GM21619 (cell line): ENCODE measurements around the gene PPP1R1C.

Source experiments
- ATAC-seq: cut with Tn5 transposase; IDR thresholded peaks from one replicate; pipeline ENCODE4 v1.9.1; 2021; ENCODE audit not compliant: unreplicated experiment

The PPP1R1C gene

DNA sequence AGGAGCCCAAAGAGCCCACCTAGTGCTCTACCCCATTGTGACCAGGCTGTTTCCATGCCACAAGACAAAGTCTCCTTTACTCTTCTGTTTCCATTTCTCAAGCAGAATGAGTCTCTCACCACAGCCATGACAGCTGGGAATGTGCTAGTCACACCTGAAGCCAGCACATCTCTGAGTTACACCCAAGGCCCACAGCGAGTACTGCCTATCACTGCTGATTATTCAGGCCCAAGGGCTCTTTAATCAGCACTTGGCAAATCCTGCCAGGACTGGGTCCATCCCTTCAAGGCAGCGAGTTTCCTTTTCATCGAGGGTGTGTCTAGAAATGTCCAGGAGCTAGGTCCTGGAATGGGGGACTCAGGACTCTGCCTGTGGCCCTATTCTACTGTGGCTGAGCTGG is 14.6 kb upstream of the PPP1R1C start:
- ATAC-seq, result no peak

DNA sequence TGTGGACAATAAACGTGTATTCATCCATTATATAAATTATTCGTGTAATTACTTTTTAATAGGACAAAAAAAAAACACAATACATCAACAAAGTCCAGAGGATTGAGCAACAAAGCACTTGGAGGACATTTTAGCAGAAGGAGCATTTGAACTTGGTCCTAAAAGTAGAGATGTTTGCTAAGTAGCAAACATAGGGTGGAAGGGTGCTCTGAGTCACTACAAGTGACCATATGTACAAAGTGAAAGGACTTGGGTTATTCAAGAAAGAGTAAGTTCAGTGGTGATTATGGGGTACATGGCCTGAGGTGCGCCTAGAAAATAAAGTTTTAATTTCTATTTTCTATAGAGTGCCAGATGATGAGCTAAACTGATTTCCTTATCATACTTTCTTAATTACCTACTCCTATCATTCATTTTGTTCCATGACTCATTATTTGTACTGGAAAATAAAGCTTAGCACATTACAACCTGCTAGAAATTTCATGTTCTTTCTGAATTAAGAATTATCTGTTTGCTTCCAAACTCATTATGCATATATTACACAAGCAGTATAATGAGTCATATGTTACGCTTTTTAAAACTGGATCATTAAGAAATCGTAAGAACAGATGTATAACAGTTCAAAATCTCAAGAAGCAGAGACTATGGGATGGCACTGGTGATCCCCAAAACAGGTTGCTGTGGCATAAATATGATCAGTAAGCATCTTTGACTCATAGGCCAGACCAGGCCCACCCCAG is 13.1 kb upstream of the PPP1R1C start:
- ATAC-seq, result no peak

DNA sequence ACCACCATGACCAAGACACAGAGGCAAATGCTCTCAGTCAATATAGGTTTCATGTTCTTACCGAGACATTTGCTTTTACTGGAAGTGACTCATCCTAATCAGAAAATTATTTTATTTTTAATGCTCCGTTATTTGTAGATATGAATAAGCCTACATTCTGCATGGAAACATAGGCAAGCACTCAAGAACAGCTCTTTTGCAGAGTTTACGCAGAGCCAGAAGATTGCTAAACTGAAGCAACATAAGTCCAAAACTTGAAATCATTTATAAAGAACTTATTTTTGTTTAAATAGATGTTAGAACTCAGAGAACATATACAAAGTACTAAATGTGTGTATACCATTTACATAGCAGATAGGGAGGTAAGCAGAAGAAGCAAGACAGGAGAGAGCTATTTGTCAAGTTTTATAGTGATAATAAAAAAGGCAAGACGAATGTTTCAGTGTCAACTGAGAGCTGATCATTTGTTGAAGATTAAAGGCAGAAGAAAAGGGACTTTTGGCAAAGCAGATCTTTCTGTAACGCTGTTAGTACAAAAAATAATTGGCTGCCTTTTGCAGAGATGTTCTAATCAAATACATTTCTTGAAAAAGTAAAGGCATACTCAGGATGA is 12.4 kb upstream of the PPP1R1C start:
- no peak for ATAC-seq

DNA sequence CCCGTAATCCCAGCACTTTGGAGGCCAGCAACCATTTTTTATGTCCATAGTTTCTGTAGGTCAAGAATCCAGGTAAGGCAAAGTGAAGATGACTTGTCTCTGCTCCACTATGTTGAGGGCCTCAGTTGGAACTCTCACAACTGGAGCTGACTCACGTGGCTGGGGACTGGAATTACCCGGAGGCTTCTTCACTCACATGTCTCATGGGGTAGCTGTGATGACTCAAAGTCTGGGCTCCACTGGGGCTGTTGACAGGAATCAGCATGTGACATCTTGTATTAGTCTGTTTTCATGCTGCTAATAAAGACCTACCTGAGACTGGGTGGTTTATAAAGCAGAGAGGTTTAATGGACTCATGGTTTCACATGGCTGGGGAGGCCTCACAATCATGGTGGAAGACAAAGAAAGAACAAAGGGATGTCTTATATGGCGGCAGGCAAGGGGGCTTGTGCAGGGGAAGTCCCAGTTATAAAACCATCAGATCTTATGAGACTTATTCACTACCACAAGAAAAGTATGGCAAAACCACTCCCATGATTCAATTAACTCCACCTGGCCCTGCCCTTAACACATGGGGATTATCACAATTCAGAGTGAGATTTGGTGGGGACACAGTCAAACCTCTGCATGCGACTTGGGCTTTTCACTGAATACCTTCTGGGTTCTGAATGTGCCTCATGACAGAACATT is 7.8 kb upstream of the PPP1R1C start:
- peak; percentile 58 for ATAC-seq

DNA sequence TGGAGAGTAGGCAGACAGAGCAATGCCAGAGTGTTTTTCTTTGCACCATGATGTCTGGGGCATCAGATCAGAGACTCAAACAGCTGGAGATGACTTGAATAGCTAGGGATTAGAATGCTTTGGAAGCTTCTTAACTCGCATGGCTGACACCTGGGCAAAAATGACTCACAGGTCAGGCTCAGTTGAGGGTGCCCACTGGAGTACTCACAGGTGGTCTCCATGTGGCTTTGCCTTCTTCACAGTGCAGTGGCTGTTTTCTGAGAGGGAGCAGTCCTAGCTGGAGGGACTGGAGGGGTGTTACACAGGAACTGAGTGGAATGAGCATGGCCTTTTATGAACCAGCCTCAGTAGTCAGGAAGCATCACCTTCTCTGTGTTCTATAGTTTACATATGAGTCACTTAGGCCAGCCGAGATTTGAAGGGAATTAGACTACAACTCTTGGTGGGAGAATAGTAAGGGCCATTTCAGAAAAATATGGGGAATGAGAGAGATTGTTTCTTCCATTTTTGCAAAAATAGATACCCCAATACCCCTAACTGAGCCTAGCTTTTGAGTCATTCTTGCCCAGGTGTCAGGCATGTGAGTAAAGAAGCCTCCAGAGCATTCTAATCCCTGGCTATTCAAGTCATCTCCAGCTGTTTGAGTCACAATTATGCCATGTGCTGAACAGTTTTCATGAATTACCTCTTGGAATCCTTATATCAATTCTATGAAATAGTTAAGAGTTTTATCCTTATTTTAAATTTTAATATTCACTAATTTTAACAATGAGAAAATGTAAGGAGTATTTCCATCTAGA is 7.1 kb upstream of the PPP1R1C start:
- ATAC-seq, result peak; percentile 20

DNA sequence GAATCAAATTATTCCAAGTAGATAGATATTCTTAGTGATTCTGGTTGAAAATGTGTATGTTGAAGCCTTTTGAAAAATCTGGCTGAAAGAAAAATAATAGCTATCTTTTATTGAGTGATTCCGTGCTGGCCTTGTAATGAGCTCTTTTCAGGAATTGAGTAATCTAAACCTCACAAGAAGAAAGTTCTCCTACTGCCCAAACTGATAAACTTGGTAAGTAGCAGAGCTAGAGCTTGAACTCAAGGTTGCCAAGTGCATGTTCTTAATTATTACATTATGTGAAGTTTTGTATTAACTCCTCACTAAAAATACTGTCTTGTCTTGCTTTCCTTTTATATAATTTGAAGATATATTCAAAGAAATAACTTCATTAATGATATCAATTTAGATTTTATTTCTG is 1.6 kb upstream of the PPP1R1C start:
- no peak for ATAC-seq

DNA sequence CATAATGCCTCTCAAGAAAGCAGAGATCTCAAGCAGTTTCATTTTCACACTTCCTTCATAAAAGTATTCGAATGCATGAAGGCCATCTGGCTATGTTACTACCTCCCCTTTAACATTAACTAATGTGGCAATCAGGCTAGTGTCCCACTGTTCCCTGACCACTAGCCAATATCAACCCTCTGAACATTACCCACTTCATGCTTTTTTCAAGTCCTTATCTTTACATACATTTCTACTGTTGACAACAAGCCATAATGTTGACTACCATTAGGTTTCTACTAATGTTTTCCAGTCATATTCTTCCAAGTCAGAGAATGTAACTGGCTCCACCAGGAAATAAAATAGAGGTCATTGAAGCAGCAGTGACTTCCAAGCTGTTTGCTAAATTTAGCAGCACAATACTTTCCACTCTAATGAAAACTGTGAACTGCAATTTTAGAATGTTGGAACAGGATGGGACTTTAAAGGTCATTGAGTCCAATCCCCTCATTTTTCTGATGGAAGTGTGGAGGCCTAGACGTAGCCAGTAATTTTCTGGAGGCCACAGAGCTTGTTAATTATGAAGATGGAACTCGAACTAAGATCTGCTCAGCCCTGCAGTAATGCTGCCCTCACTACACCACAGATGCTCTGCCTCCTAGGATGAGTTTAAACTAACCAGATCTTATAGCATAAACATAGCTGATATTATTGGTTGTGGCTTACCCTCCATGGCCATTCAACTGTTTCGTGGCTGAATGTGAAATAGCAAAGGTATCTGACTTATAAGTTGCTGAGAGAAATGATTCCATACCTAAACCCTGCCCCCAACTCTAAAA is 630 bp upstream of the PPP1R1C start:
- no peak for ATAC-seq

DNA sequence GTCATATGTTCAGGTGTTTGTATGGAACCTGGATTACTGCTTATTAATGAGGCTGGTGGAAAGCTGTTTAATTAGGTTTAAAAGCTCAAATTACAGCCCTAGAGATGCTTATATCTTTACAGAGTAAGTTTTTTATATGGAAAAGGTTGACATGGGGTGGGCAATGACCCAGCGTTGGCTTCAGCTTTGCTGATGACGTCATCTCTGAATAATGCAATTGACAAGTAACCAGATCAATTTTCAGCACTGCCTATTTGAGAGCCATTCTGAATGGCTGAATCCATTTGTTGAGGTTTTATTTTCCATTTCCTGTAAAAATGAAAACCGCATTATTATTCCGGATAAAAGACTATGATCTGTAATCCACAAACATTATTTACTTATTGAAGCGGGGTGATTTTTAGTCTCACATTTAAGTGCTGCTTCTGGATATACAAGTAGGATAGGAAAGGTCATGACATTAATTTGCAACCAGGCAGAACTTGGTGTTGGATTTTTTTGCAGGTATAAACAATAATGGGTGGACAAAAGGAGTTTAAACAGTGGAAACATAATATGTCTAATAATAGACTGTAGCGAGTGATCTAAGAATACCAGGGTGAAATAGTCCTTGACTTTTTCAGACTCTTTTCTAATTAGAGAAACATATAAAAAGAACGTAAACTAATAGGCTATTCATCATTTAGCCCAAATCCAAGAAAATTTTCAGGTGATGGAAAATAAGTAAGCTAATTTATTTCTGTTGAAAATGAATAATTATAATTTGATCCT is 2.7 kb downstream of the PPP1R1C start:
- ATAC-seq, result no peak

DNA sequence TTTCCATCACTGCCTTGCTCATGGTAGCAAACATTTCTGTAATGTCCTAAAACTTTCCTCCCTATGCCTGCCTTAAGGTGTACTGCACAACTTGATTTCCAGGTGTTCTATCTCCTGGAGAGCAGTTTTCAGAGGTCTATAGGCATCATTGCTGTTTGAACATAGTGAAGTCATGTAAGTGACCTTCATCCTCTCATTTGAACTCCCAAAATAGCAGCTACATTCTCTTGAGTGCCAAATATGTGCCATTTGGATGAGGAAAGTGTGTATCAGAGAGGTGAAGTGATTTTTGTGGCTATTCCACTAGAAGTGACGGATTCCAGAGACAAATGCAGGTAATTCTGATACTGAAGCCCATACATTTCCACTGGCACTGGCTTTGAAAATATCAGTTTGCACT is 3.4 kb downstream of the PPP1R1C start:
- no peak for ATAC-seq

DNA sequence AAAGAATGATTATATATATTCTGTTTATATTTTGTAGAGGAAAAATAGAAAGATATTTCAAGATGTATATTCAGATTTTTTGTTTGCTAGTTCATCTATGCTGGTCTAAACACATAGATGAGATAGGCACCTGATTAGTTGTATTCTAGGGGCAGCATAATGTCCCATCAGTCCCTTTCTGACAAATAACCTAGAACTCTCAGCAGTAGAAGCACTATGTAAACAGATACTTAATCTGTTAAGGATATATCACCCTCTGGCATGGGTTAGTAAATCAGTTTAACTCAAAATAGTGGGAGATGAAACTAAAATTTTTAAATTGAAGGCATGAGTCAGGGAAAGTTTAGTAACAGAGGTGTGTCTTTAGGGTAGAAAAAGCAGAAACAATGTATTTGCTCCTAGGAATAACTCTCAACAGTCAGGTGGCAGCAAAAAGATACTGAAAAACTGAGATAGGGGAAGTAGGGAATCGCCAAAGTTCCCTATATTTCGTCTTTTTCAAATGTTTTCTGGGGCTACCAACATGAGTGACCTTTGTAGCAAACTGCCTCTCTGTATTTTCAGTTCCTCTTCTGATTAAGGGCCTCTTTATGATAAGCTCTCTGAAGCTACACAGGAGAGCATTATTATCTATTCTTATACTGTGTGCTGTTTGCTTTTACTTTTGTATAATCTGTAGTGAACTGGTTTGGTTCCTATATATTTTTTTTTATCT is 5.7 kb downstream of the PPP1R1C start:
- ATAC-seq, result peak; percentile 95

DNA sequence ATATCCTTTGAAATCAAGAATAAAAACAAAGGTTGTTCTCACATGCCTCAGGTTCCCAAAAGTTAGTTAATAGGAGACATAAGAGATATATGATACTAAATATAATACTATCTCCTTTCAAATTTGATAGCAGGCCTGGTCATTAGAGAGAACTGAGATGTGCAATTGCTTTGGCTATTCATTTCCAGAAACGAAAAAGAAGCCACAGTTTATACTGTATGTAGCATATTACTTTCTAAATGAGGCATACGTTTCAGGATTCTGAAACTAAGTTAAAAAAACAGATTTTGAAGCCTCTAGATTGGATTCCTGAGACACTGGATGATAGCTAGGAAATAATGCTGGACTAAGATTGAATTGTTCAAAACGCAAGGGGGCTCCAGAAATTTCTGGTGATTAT is 7.1 kb downstream of the PPP1R1C start:
- peak; percentile 81 for ATAC-seq

DNA sequence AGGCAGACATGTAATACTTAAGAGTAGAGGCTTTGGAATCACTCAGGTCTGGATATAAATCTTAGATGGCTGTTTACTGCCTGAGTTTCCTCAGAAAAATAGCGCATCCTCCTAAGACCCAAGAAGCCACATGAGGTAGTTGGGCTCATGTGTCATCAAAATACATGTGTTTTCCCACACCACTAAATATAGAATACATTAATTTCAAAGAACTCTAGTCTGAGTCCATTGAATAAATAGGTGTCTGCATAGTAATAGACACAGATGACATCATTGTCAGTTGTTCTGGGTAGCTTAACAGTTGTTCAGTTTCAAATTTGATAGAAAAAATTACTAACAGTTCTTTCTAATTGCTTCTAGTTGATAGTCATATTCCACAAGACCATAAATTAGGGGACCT is 9.6 kb downstream of the PPP1R1C start:
- ATAC-seq, result no peak

DNA sequence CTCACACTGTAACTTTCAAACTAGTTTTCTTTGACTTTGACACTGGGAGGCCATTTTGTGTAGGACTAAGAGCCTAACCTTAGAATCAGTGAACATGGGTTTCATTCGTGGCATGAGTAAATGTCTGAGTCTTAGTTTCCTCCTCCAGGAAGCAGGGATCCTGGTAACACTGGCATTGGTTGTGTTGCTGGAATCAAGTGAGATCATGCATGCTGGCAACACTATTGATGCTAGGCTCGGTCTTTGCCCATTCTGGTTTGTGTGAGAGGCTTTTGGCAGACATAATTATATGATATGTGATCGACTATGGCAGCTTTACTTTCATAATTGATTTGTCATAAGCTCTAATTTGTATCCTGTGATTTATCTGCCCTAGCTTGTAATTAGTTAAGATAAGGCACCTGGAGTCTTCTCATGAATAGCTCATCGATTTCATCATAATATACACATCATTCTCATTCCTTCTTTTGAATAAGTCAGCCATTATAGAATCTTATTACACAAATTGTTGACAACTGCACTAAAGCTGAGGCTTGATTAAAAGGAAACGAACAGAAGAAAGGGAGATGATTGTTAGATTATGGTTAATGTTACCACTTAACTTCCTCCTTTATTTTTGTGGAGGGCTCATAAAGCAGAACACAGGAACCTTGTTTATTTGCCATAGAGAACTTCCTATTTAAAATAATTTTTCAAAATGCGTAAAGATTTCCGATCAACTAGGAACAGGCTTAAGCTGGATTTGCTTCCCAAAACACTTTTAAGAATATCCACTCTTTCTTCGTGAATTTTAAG is 12.6 kb downstream of the PPP1R1C start:
- ATAC-seq, result no peak

DNA sequence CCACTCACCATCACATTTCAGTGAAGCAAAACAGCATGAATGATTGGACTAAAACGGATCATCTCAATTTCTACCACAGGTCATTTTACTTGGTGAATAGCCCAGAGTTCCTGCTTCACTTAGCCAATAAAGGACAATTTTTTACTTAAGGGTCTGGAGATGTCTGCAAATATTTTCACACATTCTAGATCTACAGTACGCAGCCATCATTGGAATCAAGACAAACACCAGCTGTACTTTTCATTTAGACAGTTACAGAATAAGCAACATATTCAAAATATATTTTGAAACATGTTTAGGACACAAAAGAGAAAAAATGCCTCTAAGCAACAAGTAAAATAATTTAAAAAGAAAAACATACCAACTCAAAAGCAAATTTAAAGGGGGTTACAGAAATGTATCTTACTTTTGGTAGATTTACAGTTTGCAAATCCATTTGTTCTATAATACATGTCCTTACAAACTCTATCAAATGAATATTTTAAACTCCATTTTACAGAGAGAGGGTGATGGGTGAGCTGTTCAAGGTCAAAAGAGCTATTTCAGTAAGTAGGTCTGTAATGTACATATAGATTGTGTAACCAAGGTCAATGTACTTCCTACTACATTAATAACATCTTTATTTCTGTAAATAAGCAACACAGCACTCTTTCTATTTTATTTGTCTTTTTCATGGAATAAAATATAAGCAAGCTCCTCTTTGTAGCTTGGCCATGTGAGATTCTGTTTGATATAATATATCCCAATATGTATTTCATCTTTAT is 13.4 kb downstream of the PPP1R1C start:
- ATAC-seq, result no peak

DNA sequence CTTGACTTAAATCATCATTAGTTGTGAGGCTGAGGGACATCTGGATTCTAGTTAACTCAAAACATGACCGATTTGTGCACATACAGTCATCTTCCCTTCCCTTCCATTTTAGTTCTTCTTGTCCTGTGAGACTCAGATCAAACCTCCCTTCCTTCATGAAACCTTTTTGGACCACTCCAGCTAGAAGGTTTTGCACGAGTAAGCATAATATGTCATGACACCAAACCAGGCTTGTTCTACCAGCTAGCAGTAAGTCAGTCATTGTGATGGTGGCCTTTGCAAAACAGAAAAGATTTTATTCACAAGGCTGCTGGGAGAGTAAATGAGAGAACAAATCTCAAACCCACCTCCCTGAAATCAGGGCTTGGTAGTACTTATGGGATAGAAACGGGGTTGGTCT is 14.3 kb downstream of the PPP1R1C start:
- ATAC-seq, result no peak

DNA sequence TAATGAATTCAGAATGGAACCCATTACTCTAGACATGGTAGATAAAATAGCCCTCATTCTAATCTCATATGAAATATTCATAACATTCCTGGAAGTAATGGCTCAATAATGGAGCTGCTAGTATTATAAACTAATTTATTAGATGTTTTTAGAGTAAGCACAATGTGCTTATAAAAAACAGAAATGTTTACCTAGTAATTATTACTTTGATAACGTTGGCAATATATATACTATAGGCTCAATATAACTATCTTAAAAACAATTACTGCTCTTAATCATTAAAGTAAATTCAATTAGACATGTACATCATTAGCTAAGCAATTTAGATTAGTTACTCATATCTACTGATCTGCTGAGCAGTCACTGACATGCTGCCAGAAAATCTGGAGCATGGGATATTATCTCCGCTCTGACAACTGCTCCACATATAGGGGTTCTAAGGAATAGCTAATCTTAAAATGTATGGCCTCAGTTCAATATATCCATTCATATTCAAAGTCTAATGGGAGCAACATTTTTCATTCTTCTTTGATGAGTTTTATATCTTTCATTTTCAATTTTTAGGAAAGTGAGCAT is 19.4 kb downstream of the PPP1R1C start:
- ATAC-seq, result no peak

DNA sequence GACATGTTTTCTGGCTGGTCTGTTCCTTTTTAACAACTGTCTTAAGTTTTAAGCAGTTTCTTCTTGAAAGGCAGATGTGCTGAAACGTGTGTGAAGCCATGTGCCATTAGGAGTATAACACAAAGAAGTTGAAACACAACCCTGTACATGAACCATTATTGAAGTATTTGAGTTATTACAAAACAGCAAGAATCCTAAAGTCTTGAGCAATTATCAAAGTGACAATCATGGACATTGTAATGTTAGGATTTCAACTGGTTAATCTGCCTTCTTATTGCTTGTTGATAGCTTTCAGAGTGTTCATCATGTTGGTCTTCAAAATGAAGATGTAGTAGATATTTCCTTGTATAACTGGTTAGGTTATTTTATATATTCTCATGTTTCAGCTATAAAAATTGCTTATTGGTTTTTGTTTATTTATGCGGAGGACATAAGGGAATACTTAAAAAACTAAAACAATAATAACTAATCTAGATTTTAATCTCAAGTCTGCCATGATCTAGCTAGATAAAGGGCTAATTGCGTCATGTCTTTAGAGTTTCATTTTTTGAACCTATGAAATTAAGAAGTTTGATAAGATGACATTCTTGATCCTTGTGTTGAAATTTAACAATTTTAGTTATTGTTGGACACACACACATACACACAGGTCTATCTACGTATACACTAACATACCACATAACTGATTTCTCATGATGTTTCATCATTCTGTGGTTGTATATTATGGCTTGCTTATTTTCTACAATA is 21.1 kb downstream of the PPP1R1C start:
- ATAC-seq, result no peak
